Upper lobe of left lung (tissue), 6 donors: ENCODE results near the gene SLC12A8. TPM values are rescaled to one million over a fixed set of nuclear protein-coding genes. Genes with fewer than 3 reads are reported as not detected.

Experiments
- ATAC-seq, 2 donors: fragments of 200-7000 bp; cut with Tn5 transposase; one replicate each; pipeline ENCODE4 v1.9.1; 2022; ENCODE audit warnings: mild to moderate bottlenecking in 2 of 2, moderate library complexity in 2 of 2; ENCODE audit not compliant: low FRiP score in 2 of 2
- DNase-seq, 2 donors: peaks; one replicate each; pipeline ENCODE4 v3.0.0-alpha.2; 2019 to 2020
- H3K27ac ChIP-seq, 4 donors: fragments of 200-600 bp; sonication (generic); one replicate each; pipeline ENCODE4 v1.5.1; 2016 to 2019
- H3K27me3 ChIP-seq, 4 donors: fragments of 200-600 bp; sonication (generic); one replicate each; pipeline ENCODE4 v1.5.1; 2017 to 2019
- H3K36me3 ChIP-seq, 4 donors: fragments of 200-600 bp; sonication (generic); one replicate each; pipeline ENCODE4 v1.5.1; 2016 to 2019
- H3K4me1 ChIP-seq, 4 donors: fragments of 200-600 bp; sonication (generic); one replicate each; pipeline ENCODE4 v1.5.1; 2018 to 2019
- H3K4me3 ChIP-seq, 4 donors: fragments of 200-600 bp; sonication (generic); one replicate each; pipeline ENCODE4 v1.5.1; 2017 to 2019; ENCODE audit warnings: mild to moderate bottlenecking in 2 of 4, moderate library complexity in 1 of 4
- H3K9me3 ChIP-seq, 4 donors: fragments of 200-600 bp; sonication (generic); one replicate each; pipeline ENCODE4 v1.5.1; 2018 to 2019
- CTCF ChIP-seq, 6 experiments: fragments of 450-650 bp in 4 of 6; fragments of 200-600 bp in 2 of 6; sonication (generic) in 2 of 6; IDR thresholded peaks; one replicate each; pipeline ENCODE4 v1.5.1; 2016 to 2019; ENCODE audit warnings: antibody characterized with exemption in 6 of 6
- EP300 ChIP-seq, 4 donors: sonication (generic); formaldehyde crosslinking; IDR thresholded peaks; one replicate each; pipeline ENCODE4 v1.5.1; 2017; ENCODE audit warnings: antibody characterized with exemption in 4 of 4, control low read depth in 2 of 4
- POLR2A ChIP-seq, 4 donors: fragments of 450-650 bp; IDR thresholded peaks; one replicate each; pipeline ENCODE4 v1.5.1; 2016 to 2017; ENCODE audit warnings: antibody characterized with exemption in 4 of 4, mild to moderate bottlenecking in 2 of 4
- POLR2AphosphoS5 ChIP-seq, 2 donors: sonication (generic); formaldehyde crosslinking; IDR thresholded peaks; one replicate each; pipeline ENCODE4 v1.5.1; 2017; ENCODE audit warnings: antibody characterized with exemption in 2 of 2
- WGBS, 2 donors: methylation state at CpG; one replicate each; pipeline ENCODE4 v1.1.5; 2017 to 2018; 5-methylcytosine and 5-hydroxymethylcytosine counted together
- total RNA-seq, 6 donors: library from RNA; depleted of rRNA in 4 of 6; stranded (reverse); fragments of >200 nt in 4 of 6; gene quantifications; one replicate each; pipeline versions ENCODE4 v1.1.0 to v1.2.1, GENCODE V29; 2016 to 2021
- donor health status: DM: no; HTN: no; CAD: no; lungs with moderate emphysema.
- donor health status: DM: no; HTN: yes; CAD: no; lungs with severe emphysema.

The SLC12A8 gene
- total RNA-seq, 6 donors from 2014 or later = 6.7 to 34.6 (median 15.0) TPM

- peak in 1 of 2 donors; percentile 60 for DNase-seq
- Histone ChIP-seq H3K27me3 (no peaks in the 10 kb centered on the region), H3K36me3 (no peaks in the 10 kb centered on the region), H3K27ac (peak overlapping the region in 1 of 4 donors; percentile 3), H3K4me1 (peaks cover 24 to 37% (median 34%) of the 10 kb centered on the region in 4 donors), H3K9me3 (no peaks in the 10 kb centered on the region), H3K4me3 (no peak overlapping the region)
- ATAC-seq = peak; percentile 24 to 46
- 71 to 72% methylated on average over 14 of the region's 14 CpGs for WGBS, 2 donors
- TF ChIP-seq POLR2A (IDR thresholded peaks at IDR 0.05) = peak in 1 of 4 donors; percentile 9
- TF ChIP-seq EP300 (IDR thresholded peaks at IDR 0.05) = no peak
- peak; percentile 39 to 66 (median 51) for TF ChIP-seq CTCF (IDR thresholded peaks at IDR 0.05)
- no peak for TF ChIP-seq POLR2AphosphoS5 (IDR thresholded peaks at IDR 0.05)
These were observed 61.8 kb downstream of the SLC12A8 start for GRCh38 chr3:125150525-125151441.

- H3K36me3 ChIP-seq = no peaks in the 10 kb centered on the region
- ATAC-seq (no peak), DNase-seq (no peak)
- no peak overlapping the region for H3K4me3 ChIP-seq
- peak overlapping the region; percentile 70 to 79 (median 73) for H3K27ac ChIP-seq
- peaks cover 26 to 47% (median 38%) of the 10 kb centered on the region in 4 donors for H3K4me1 ChIP-seq
- H3K9me3 ChIP-seq = no peaks in the 10 kb centered on the region
- TF ChIP-seq EP300 (IDR thresholded peaks at IDR 0.05) (no peak), POLR2AphosphoS5 (IDR thresholded peaks at IDR 0.05) (no peak), POLR2A (IDR thresholded peaks at IDR 0.05) (no peak), CTCF (IDR thresholded peaks at IDR 0.05) (no peak)
- H3K27me3 ChIP-seq = no peaks in the 10 kb centered on the region
These were observed 63.1 kb downstream of the SLC12A8 start for GRCh38 chr3:125149462-125149861.

- H3K4me3 ChIP-seq = no peak overlapping the region
- WGBS, 2 donors = 20 to 40% methylated on average over 12 to 16 of the region's 17 CpGs
- H3K27ac ChIP-seq = peak overlapping the region; percentile 70 to 79 (median 73)
- TF ChIP-seq POLR2AphosphoS5 (IDR thresholded peaks at IDR 0.05) = peak in 1 of 2 donors; percentile 56
- peak in 1 of 4 donors; percentile 68 for TF ChIP-seq EP300 (IDR thresholded peaks at IDR 0.05)
- TF ChIP-seq CTCF (IDR thresholded peaks at IDR 0.05) = no peak
- no peak for TF ChIP-seq POLR2A (IDR thresholded peaks at IDR 0.05)
- ATAC-seq = peak; percentile 68 to 75
- peaks cover 32 to 54% (median 45%) of the 10 kb centered on the region in 4 donors for H3K4me1 ChIP-seq
- H3K9me3 ChIP-seq = no peaks in the 10 kb centered on the region
- H3K27me3 ChIP-seq = no peaks in the 10 kb centered on the region
- peak; percentile 67 to 84 for DNase-seq
- no peaks in the 10 kb centered on the region for H3K36me3 ChIP-seq
These were observed 63.7 kb downstream of the SLC12A8 start for GRCh38 chr3:125148836-125149235.

GRCh38 chr3:125148016-125148812, 64.3 kb downstream of the SLC12A8 start:
- Histone ChIP-seq H3K9me3 (no peaks in the 10 kb centered on the region), H3K36me3 (no peaks in the 10 kb centered on the region), H3K27me3 (no peaks in the 10 kb centered on the region), H3K27ac (peak overlapping the region; percentile 70 to 79 (median 73)), H3K4me3 (no peak overlapping the region), H3K4me1 (peaks cover 38 to 60% (median 51%) of the 10 kb centered on the region in 4 donors)
- 79 to 80% methylated on average over 6 to 7 of the region's 7 CpGs for WGBS, 2 donors
- TF ChIP-seq POLR2AphosphoS5 (IDR thresholded peaks at IDR 0.05) = no peak
- no peak for TF ChIP-seq POLR2A (IDR thresholded peaks at IDR 0.05)
- no peak for TF ChIP-seq CTCF (IDR thresholded peaks at IDR 0.05)
- no peak for TF ChIP-seq EP300 (IDR thresholded peaks at IDR 0.05)
- ATAC-seq = no peak
- DNase-seq = no peak
